Right ventricle myocardium superior (tissue), 1 donor: ENCODE data around the gene CMTR1. TPM values are rescaled to one million over a fixed set of nuclear protein-coding genes. Genes with fewer than 3 reads are reported as not detected.
A peak's percentile ranks its signal among the peaks of the same experiment; 100 is the strongest.
"Not testable (repeated sequence)": the region's sequence is repeated elsewhere in the genome, so short reads cannot be mapped to it uniquely, and the experiment has no call there.

Experiments used
- ATAC-seq: fragments of 200-7000 bp; cut with Tn5 transposase; one replicate; pipeline ENCODE4 v1.9.1; 2020; ENCODE audit warnings: mild to moderate bottlenecking; ENCODE audit not compliant: poor library complexity
- DNase-seq: peaks from one replicate; pipeline ENCODE4 v3.0.0-alpha.2; 2020
- intact Hi-C: fragments of 100-400 bp; cut with DNase I; formaldehyde crosslinking; loops from one replicate; pipeline ENCODE4 v1.11.2; 2022
- total RNA-seq: library from RNA; stranded (reverse); fragmentation: NEBNext Ultra II Directional; extraction: Animal tissue kit (Norgen Biotek cat#: 25700); gene quantifications from one replicate; pipeline ENCODE4 v1.2.1, GENCODE V29; 2021
- donor health status: DM: no; HTN: yes; CAD: no; lungs with severe emphysema.

Gene CMTR1
- total RNA-seq, 1 donor from 2014 or later: 29.0 TPM

DNA sequence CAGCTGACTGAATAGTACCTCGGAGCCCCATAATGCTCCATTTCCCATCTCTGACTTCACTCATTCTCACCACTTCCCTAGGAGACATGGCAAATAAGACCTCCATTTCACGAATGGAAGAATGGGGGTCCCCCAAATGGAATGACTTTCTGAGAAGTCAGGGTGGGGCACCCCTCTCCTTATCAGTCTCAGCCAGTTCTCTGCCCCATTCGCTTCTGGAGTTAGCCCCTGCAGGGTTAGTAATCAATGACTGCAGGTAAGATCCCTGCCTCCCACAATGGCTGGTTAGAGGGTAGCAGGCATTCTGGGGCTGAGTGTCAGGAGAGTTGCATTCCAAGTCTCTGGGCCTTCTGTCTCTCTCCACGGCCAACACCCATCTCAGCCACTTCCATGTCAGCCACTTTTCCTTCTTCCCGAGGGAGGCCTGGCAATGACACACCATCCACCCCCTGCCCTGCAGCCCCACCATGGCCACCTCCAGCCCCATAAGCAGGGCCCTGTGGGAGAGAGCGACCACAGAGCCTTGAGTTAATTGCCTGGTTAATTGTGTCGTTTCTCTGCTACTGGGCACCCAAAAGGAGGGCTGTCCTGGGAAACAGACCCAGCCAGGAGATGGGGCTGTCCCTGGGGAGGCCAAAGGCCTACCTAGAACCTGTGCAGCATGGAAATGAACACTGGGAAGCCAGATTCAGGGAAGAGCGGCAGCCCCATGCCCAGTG is 53.3 kb downstream of the CMTR1 start:
- intact Hi-C loops: loop anchor here (5.0 kb wide), 1 partner anchor 81 kb away; no protein-coding TSS in a partner anchor
- DNase-seq (no peak), ATAC-seq (no peak)

DNA sequence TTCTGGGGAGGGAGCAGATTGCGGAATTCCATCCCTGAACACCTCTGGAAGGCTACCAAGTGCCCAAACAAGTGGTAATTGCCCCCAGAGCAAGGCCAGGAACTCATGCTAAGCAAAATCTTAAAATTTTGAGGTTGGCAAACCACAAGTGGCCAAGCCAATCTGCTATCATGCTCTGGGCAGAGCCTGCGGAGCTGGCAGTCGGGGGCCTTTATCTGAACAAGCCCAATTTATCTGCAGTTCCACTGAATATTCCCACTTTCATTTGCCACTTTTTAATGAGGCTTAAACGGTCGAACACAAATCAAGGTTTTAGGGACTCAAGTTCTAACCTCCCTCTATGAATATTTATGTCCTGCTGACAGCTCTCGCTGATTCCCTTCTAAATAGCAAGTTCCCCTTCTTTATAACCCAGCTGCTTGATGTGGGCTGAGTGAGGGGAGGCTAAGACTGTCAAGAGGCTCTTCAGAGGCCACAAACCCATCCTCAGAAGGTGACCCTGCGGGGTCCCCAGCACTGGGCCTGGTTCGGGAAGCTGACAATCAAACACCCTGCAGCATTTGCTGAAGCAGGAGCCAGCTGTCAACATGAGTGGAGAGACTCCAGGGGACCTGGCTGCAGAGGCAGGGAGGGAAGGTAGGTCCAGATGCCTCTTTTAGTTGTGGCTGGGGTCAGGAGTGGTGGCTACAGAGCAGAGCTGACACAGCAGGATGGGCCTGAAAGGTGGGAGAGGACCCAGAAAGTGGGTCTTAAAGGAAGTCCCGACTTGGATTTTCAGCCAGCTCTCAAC is 54.8 kb downstream of the CMTR1 start:
- DNase-seq (no peak), ATAC-seq (no peak)
- intact Hi-C loops: loop anchor here (5.0 kb wide), 1 partner anchor 80 kb away; no protein-coding TSS in a partner anchor

DNA sequence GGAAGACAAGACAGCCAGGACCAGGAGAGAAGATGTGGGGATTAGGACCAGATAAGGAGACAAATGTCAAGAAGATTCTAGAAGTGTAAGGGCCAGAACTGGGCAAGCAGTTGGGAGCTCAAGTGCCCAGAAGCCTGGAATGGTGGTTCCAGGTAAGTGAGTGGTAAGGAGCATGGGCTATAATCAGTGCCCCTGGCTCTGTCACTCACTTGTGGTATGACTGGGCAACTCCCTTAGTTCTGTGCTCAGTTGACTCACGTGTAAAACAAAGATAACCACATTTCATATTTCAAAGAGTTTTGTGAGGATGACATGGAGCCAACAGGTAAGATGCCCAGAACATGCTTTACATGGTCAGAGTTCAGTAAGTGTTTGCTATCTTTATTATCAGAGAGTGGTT is 55.5 kb downstream of the CMTR1 start:
- intact Hi-C loops: loop anchor here (5.0 kb wide), 1 partner anchor 79 kb away; no protein-coding TSS in a partner anchor
- DNase-seq: no peak

DNA sequence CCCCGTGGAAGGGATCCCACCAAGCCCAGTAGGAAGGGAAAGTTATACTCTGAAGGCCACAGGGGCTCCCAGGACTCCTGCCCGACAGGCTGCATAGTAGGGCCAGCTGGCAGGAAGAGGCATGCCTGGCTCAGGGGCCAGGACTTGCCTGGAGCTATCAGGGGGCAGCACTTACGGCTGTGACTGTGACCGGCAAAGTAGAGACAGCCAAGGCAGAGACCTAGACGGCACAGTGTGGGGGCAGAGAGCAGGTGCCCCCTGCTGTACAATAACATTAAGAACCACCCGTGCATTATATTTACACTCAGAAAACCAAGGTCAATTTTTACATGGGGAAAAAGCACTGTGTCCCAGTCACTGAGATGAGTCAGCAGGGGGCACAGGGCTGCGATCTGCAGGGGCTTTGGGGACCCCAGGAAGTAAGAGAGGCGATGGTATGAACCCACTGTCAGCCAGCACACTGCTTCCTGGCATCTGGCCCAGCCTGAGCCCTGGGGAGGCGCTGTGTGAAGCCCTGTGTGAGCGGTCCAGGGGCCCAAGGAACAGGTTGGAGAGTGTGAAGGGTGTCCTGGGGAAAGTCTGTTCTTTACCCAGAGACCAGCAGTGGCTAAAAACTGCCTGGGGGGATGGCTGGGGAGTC is 56.8 kb downstream of the CMTR1 start:
- intact Hi-C loops: loop anchor here (5.0 kb wide), 1 partner anchor 77 kb away; no protein-coding TSS in a partner anchor
- DNase-seq (peak; percentile 56), ATAC-seq (peak; percentile 65)

More for the DNA sequence above, 55.5 kb downstream of the CMTR1 start:
- ATAC-seq: no peak

DNA sequence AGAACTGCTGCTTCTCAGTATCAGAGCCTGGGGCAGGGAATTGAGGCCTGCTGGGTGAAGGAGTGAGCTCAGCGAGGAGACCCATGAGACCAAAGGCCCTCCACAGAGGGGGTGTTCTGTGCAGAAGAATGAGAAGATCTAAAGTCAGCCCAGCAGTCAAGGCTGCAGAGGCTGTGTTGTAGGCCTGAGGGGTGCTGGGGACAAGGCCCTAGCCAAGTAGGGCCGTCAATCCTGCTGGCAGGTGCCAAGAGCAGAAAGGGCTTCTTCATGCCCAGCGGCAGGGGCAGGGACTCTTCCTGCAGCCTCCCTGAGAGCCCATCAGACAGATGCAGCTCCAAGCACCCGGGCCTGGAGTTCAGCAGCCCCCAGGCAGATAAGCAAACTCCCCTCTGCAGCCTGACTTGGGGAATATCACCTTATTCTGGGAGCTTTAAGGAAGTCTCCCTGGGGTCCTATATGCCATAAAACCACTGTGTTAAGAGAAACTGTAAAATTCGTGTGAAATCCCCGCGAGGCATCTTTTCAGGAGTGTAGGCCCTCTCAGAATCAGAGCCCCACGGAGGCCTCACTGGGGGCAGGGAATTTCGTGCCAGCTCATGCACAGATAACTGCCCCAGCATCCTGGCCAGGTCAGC is 57.6 kb downstream of the CMTR1 start:
- peak; percentile 9 for ATAC-seq
- intact Hi-C loops: no loop called here
- DNase-seq: no peak

DNA sequence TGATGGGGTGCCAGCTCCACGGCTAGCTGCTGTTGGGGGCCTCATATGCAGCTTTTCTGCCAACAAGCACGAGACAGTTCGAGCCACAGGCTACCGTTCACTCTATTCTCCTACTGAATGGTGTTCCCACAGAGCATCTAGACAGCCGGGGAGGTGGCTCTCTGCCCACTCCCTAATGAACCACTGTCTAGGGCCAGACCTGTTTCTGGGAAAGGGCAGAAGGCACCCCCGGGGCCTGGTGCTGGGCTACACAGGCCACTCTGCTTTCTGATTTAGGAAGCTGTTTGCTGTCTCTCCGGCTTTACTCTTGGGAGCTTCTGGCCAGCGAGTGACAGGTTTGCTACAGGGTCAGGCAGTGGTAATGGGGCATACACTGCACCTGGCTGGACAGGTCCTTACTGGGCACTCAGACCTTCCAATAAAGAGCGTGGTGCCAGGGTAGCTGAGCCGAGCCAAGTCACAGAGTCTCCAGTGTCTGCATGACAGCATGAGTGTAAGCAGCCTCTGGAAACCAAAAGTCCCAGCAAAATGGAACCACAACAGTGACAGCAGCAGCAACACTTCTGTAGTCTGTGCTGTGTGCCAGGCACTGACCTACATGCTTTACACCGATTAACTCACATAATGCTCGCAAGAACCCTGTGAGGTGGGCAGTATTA is 58.3 kb downstream of the CMTR1 start:
- intact Hi-C loops: no loop called here
- peak; percentile 25 for ATAC-seq
- DNase-seq: no peak

DNA sequence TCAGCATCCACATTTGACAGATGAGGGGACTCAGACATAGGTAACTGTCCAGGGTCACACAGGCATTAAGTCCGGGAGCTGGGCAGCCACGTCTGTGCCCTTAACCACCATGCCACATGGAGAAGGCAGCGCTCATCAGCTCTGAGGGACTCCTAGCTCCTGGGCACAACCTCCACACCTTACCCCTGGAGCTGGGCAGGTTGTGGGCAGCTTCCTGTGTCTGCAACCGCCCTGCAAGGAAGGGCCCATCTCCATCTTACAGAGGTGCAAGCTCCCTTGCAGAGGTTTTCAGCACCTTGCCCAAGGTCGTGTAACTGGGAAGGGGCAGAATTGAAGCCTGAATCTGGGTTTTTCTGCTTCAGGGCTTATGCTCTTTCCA is 58.8 kb downstream of the CMTR1 start:
- DNase-seq: no peak
- intact Hi-C loops: no loop called here
- no peak for ATAC-seq

DNA sequence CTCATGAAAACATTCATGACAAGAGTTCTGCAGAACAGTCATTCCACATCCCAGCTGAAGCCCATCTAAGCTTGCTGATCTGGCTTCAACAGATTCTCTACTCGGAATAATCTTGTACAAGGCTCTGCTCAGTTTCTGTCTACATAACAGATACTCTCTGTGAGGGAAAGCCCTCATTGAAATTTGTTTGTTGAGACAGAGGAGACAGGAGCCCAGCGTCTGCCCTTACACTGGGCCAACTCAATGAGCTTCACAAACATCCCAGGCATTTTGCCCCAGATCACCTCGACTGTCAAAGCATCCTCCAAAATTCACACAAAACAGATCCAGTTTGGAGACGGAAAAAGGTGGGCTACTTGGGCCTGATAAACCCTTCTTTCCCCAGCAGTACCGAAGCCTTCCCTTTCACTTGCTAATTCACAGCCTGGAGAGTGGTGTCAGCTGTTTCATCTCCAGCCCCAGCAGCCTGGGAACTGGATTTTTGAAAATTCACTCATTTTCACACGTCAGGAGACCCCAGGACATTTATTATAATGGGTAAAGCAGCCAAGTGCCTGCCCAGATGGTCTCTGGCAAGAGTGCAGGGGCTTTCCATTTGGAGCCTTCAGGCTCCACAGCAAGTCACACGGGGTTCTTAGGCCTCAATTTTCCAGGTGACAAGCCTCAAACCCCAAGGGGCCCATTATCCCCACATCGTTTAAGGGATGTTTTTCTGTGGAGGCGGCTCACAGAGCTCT is 59.4 kb downstream of the CMTR1 start:
- intact Hi-C loops: no loop called here
- ATAC-seq (no peak), DNase-seq (no peak)

DNA sequence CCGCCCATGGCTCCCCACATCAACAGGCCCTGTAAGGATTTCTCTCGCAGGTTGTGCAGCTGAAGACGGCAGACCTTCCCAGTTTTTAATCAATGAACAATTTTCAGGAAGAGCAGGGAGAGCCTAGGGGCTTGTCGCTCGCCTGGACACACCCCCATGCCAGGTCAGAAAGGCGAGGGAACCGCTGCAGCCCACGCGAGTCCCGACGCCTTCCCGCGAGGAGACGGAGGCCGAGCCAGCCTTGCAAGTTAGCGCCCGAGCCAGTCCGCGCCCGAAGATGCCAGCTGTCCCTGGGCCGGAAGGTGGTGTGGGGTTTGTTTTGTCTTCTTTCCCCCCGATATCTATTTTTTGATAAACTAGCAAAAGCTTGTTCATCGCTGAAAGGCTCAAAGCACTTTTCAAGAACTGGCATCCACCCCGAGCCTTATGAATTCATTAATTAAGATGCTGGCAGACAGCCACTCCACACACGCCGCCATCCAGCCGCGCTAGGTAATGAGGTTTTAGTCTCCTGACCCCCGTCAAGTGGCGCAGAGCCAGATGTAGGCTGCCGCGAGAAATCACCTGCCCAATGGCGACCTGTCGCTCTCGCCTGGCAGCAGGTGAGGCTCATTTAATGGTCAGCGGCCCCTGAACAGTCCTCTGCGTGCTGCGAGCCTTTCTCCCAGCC is 60.1 kb downstream of the CMTR1 start:
- intact Hi-C loops: no loop called here
- ATAC-seq (no peak), DNase-seq (no peak)

DNA sequence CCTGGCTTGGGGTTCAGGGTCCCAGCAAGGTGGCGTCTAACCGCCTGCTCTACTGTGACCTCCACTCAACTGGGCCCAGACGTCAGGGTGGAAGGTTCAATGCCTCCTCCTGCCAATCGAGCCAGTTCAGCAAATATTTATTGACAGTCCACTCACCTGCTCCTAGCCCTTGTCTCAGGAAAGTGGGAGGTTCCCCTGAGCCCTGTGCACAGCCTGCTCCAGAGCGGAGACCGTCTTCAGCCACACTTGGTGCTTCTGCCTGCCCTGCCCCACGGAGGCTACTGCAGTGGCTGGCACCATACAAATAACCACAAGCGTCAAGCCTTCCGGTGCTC is 60.6 kb downstream of the CMTR1 start:
- DNase-seq (no peak), ATAC-seq (no peak)
- intact Hi-C loops: no loop called here

DNA sequence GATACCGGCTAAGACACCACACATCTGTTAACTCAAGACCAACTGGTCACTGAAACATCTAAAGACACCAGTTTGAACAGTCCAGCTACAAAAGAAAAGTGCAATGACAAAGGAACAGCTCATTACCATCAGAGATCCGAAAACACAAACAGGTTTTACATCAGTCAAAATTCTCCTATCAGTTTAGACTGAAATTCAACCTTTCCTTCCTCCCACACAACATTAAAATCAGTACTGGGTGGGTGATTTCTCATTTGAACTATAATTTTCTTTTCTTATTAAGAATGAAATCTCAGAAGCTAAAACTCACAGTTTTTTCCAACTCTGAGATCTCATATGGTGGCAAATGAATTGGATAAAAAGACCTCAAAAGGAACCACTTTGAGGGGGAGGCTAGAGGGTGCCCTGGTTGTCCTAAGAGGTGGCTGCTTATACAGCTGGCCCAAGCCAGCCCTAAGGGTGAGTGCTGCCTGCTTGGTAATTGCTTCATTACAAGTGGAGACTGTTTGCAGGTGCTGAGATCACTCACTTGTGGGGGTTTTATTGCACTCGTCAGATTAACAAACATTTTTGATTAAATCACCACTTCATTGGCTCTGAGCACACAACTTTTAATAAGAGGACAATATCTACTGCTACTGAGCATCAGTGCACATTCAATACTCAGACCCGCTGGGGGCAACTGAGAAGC is 62.4 kb downstream of the CMTR1 start:
- intact Hi-C loops: no loop called here
- DNase-seq (no peak), ATAC-seq (no peak)

DNA sequence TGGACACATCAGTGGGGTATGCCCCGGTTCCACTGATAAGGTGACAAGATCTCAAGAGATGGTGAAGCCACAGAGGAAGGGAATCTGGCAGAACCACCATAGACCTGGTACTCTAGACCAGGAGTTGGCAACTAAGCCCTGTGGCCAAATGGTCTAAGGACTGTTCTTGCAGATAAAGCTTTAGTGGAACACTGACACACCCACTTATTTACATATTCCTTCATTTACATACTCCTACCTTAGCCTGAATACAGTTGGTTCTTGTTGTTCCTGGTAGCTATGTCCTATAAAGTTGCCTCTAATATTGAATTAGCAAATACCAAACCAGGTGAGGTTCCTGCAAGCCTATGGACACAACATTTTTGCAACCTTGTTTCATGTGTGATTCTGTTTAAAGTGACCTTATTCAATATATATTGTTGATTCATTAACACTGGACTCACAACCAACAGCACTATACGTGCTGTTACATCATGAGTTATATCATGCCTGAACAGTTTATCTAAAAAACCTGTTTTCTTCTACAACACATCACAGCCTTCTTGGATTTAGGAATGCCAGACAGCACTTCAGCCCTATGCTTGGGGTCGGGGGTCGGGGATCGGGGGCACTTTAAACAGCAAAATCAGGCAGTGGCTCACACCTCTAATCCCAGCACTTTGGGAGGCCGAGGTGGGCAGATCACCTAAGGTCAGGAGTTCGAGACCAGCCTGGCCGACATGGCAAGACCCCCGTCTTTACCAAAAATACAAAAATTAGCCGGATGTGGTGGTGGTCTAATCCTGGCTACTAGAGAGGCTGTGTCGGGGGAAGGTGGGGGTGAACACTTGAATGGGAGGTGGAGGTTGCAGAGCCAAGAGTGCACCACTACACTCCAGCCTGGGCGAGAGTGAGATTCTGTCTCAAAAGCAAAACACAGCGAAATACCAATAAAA is 64.2 kb downstream of the CMTR1 start:
- no peak for ATAC-seq
- intact Hi-C loops: no loop called here
- DNase-seq: no peak

DNA sequence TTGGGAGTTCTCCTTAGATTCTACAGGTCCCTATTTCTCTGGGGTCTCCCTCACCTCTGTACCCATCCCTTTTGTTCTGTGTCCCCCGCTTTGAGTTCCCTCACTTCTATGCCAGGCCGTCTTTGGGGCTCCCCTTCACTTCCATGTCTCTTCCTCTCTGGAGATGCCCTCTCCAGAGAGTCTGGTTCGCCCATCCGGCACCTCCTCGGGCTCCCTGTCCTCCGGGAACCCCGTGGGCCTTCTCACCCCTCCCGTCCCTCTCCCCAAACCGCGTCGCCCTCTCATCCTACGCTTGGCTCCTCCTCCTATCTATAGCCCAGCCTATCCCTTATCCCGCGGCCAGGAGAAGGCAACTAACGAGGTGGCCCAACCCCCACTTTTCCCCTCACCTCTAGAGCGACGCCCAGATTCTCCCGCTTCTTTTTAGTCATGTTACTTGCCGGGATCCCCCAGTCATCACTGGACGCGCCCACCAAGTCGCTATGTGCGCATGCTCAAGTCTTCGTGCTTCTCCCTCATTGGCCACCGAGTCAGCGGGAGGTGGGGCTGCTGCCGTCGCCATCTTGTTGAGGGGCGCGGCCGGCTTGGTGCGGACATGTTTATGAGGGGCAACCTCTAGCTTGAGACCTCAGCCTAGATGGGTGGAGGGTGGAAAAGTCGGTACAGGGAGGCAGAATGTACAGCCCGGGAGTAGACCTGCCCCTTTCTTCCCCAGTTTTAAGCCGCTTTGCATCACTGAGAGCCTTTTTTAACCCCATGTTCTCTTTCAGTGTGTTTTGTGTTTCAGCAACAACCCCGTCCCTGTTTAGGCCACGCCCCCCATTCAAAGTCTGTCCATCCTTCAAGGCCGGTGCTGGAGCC is 66.6 kb downstream of the CMTR1 start, which contains the start of gene CCDC167:
TSS of gene CCDC167 (minus strand) at position 461 of the 861 bp plus-strand sequence. CDS start at position 431, 30 bp downstream.
- ATAC-seq: peak; percentile 100
- intact Hi-C loops: no loop called here
- peak; percentile 98 for DNase-seq

DNA sequence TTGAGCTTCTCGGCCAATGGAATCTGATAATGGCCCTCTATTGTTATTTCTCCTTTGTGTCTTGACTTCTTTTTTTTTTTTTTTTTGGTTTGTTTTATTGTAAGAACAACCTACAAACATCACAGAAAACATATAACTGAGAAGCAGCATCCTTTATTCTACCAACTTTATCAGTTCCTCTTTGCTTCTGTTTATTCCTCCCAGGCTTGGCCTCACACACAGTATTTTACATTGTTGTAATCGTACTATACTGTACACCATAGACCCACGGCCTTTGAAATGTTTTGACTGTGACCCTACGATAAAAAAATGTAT is 67.2 kb downstream of the CMTR1 start:
- DNase-seq (no peak), ATAC-seq (no peak)
- intact Hi-C loops: no loop called here

DNA sequence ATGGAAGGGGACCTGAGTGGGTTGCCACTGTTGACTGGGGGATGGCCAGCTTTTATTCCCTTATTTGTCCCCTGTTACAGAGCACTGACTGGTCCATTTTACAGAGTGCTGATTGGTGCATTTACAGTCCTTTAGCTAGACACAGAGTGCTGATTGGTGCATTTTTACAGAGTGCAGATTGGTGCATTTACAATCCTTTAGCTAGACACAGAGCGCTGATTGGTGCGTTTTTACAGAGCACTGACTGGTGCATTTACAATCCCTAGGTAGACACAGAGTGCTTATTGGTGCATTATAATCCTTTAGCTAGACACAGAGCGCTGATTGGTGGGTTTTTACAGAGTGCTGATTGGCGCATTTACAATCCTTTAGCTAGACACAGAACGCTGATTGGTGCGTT is 67.9 kb downstream of the CMTR1 start:
- DNase-seq, ATAC-seq, intact Hi-C loops: not testable (repeated sequence)
